Parathyroid adenoma (tissue), 2 donors: Measurements from ENCODE around the gene ACY1.

Experiments
- H2AFZ ChIP-seq: fragments of 300-600 bp; sonication (generic); one replicate; pipeline ENCODE4 v1.7.0; 2017; ENCODE audit warnings: antibody characterized with exemption, mild to moderate bottlenecking
- H3K27ac ChIP-seq: fragments of 300-600 bp; sonication (generic); one replicate; pipeline ENCODE4 v1.7.0; 2017
- H3K27me3 ChIP-seq: fragments of 300-600 bp; sonication (generic); one replicate; pipeline ENCODE4 v1.7.0; 2017; ENCODE audit warnings: low read length; ENCODE audit not compliant: control insufficient read depth, insufficient read depth
- H3K36me3 ChIP-seq: fragments of 300-600 bp; sonication (generic); one replicate; pipeline ENCODE4 v1.7.0; 2017; ENCODE audit warnings: low read length; ENCODE audit not compliant: control insufficient read depth, insufficient read depth
- H3K4me1 ChIP-seq: fragments of 300-600 bp; sonication (generic); one replicate; pipeline ENCODE4 v1.7.0; 2017; ENCODE audit warnings: control low read depth
- H3K4me2 ChIP-seq: fragments of 300-600 bp; sonication (generic); one replicate; pipeline ENCODE4 v1.7.0; 2017; ENCODE audit warnings: low read length
- H3K4me3 ChIP-seq: fragments of 300-600 bp; sonication (generic); one replicate; pipeline ENCODE4 v1.7.0; 2017; ENCODE audit warnings: low read depth, low read length
- H3K79me2 ChIP-seq: fragments of 300-600 bp; sonication (generic); one replicate; pipeline ENCODE4 v1.7.0; 2017; ENCODE audit warnings: control low read depth
- H3K9ac ChIP-seq: fragments of 300-600 bp; sonication (generic); one replicate; pipeline ENCODE4 v1.7.0; 2017; ENCODE audit warnings: mild to moderate bottlenecking
- H3K9me3 ChIP-seq: fragments of 300-600 bp; sonication (generic); one replicate; pipeline ENCODE4 v1.7.0; 2017; ENCODE audit warnings: low read length; ENCODE audit not compliant: control insufficient read depth
- CTCF ChIP-seq: fragments of 300-600 bp; sonication (generic); IDR thresholded peaks from one replicate; pipeline ENCODE4 v1.7.0; 2017; ENCODE audit warnings: antibody characterized with exemption, mild to moderate bottlenecking
- donor health status: primary hyperparathyroidism.

The ACY1 gene

GRCh38 chr3:51947215-51947900, 36.0 kb upstream of the ACY1 start:
- Histone ChIP-seq H2AFZ (no peak overlapping the region), H3K27me3 (no peaks in the 10 kb centered on the region), H3K4me3 (no peak overlapping the region), H3K36me3 (no peaks in the 10 kb centered on the region), H3K4me2 (no peak overlapping the region), H3K9me3 (no peaks in the 10 kb centered on the region), H3K9ac (no peak overlapping the region), H3K4me1 (peaks cover 12% of the 10 kb centered on the region), H3K79me2 (no peaks in the 10 kb centered on the region), H3K27ac (no peak overlapping the region)
- TF ChIP-seq CTCF: no peak

GRCh38 chr3:51948016-51948580, 35.2 kb upstream of the ACY1 start:
- Histone ChIP-seq H3K79me2 (no peaks in the 10 kb centered on the region), H3K36me3 (no peaks in the 10 kb centered on the region)

GRCh38 chr3:51949121-51949520, 34.2 kb upstream of the ACY1 start:
- H3K4me1 ChIP-seq: peaks cover 10% of the 10 kb centered on the region
- H3K27me3 ChIP-seq: no peaks in the 10 kb centered on the region
- no peak overlapping the region for H3K4me3 ChIP-seq
- TF ChIP-seq CTCF: no peak
- H3K9me3 ChIP-seq: no peaks in the 10 kb centered on the region
- no peaks in the 10 kb centered on the region for H3K36me3 ChIP-seq
- no peaks in the 10 kb centered on the region for H3K79me2 ChIP-seq
- no peak overlapping the region for H3K27ac ChIP-seq
- no peak overlapping the region for H2AFZ ChIP-seq
- H3K9ac ChIP-seq: no peak overlapping the region
- H3K4me2 ChIP-seq: no peak overlapping the region

More at GRCh38 chr3:51948016-51948580, 35.2 kb upstream of the ACY1 start:
- no peak overlapping the region for H2AFZ ChIP-seq
- no peak for TF ChIP-seq CTCF
- H3K4me3 ChIP-seq: no peak overlapping the region
- H3K9ac ChIP-seq: no peak overlapping the region
- no peak overlapping the region for H3K4me2 ChIP-seq
- peaks cover 6% of the 10 kb centered on the region for H3K4me1 ChIP-seq
- H3K9me3 ChIP-seq: no peaks in the 10 kb centered on the region
- no peak overlapping the region for H3K27ac ChIP-seq
- no peaks in the 10 kb centered on the region for H3K27me3 ChIP-seq

DNA sequence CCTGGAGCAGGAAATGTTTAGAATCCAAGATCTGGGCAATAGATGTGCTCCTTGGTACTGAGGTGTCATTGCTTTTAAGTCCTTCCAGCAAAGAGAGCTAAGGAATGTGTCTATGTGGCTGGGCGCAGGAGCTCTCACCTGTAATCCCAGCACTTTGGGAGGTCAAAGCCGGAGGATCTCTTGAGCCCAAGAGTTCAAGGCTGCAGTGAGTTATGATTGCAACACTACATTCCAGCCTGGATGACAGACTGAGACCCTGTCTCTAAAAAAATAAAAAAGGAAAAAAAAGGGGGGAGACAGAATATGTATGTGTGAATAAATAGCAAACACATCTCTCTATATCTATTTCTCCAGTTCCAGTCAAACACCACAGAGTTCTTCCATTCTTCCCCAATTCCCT, 32.4 kb upstream of the ACY1 start:
- peaks cover 10% of the 10 kb centered on the region for H3K4me1 ChIP-seq
- H3K9me3 ChIP-seq: no peaks in the 10 kb centered on the region
- H3K9ac ChIP-seq: no peak overlapping the region
- no peaks in the 10 kb centered on the region for H3K36me3 ChIP-seq
- no peak overlapping the region for H3K4me2 ChIP-seq
- no peak overlapping the region for H3K4me3 ChIP-seq
- no peak overlapping the region for H3K27ac ChIP-seq
- H2AFZ ChIP-seq: no peak overlapping the region
- TF ChIP-seq CTCF: no peak
- no peaks in the 10 kb centered on the region for H3K27me3 ChIP-seq
- no peaks in the 10 kb centered on the region for H3K79me2 ChIP-seq

DNA sequence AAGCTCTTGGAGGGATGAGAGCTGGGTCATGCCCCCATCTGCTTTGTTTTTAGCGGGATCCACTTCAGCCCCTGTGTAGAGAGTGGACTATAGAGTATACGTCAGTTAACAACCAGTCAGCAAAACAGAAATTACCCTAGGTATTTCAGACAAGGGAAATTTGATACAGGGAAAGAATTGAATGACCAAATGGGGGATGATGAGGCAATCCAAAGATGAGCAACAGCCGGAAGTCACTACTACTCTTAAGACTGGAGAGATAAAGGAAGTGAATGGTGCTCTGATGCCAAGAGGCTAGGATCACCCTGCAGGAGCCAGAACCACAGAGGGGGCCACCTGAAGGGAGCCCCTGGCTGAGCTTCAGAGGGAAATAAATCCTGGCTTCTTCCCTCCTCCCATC, 29.9 kb upstream of the ACY1 start:
- Histone ChIP-seq H3K27me3 (no peaks in the 10 kb centered on the region), H3K9ac (no peak overlapping the region), H3K27ac (peak overlapping the region; percentile 38), H3K4me1 (peaks cover 15% of the 10 kb centered on the region), H3K4me3 (no peak overlapping the region), H2AFZ (no peak overlapping the region), H3K4me2 (no peak overlapping the region), H3K79me2 (no peaks in the 10 kb centered on the region), H3K9me3 (no peaks in the 10 kb centered on the region), H3K36me3 (no peaks in the 10 kb centered on the region)
- TF ChIP-seq CTCF: no peak
